HG02642 (cell line): ENCODE data around the gene STXBP2.
A peak's percentile ranks its signal among the peaks of the same experiment; 100 is the strongest.

Experiments used
- ATAC-seq: cut with Tn5 transposase; IDR thresholded peaks from one replicate; pipeline ENCODE4 v1.9.1; 2021; ENCODE audit warnings: mild to moderate bottlenecking; ENCODE audit not compliant: unreplicated experiment, poor library complexity

STXBP2 gene

DNA sequence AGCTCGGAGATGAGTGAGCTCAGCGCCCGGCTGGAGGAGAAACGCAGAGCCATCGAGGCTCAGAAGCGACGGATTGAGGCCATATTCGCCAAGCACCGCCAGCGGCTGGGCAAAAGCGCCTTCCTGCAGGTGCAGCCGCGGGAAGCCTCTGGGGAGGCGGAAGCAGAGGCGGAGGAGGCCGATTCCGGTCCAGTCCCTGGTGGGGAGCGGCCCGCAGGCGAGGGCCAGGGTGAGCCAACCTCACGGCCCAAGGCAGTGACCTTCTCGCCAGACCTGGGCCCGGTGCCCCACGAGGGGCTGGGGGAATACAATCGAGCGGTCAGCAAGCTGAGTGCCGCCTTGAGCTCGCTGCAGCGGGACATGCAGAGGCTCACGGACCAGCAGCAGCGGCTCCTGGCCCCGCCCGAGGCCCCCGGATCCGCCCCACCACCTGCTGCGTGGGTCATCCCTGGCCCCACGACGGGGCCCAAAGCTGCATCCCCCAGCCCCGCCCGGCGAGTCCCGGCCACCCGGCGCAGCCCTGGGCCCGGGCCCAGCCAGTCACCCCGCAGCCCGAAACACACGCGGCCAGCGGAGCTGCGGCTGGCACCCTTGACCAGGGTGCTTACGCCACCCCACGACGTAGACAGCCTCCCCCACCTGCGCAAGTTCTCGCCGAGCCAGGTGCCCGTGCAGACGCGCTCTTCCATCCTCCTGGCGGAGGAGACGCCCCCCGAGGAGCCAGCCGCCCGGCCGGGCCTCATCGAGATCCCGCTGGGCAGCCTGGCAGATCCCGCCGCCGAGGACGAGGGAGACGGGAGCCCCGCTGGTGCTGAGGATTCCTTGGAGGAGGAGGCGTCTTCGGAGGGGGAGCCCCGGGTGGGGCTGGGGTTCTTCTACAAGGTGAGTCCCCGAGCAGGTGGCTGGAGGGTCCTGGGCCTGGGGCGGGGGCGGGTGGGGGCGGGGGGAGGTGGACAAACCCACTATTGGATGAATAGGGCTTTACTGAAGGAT, 24.3 kb upstream of the STXBP2 start:
- ATAC-seq = no peak

DNA sequence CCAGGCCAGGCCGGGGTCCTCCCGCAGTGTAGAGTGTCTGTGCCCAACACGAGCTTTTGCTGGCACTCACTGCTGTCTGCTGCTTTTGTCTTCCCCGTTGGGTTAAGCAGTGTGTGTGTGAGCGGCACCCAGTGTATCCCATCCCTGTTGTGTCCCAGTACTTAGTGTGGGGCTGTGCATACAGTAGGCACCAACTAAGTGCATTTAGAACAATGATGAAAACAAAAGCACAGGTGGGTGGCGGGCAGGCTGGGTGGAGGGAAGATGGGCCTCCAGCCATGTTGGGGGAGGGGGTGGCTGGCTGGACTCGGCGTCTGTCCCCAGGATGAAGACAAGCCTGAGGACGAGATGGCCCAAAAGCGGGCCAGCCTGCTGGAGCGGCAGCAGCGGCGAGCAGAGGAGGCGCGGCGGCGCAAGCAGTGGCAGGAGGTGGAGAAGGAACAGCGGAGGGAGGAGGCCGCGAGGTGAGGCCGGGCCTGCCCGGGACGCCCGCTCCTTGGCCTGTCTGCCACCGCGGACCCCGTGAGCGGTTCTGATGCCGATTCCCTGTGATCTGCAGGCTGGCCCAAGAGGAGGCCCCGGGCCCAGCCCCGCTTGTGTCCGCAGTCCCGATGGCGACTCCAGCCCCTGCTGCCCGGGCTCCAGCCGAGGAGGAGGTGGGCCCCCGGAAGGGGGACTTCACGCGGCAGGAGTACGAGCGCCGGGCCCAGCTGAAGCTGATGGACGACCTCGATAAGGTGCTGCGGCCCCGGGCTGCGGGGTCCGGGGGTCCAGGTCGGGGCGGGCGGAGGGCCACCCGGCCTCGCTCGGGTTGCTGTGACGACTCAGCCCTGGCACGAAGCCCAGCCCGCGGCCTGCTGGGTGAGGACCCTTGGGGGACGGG, 21.8 kb upstream of the STXBP2 start:
- ATAC-seq = no peak

DNA sequence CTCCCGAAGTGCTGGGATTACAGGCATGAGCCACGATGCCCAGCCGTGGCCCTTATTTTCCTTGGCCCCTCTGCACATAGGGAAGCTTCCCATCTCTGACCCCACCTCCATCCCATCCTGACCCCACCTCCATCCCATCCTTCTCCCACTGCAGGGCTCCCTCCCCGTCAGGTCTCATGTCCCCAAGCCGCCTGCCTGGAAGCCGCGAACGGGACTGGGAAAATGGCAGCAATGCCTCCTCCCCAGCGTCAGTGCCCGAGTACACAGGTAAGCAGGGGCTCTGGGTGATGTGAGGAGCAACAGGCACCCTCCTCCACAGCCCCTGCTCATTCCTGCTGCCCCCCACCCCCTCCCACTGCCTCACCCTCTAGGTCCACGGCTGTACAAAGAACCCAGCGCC, 19.7 kb upstream of the STXBP2 start:
- ATAC-seq = no peak

DNA sequence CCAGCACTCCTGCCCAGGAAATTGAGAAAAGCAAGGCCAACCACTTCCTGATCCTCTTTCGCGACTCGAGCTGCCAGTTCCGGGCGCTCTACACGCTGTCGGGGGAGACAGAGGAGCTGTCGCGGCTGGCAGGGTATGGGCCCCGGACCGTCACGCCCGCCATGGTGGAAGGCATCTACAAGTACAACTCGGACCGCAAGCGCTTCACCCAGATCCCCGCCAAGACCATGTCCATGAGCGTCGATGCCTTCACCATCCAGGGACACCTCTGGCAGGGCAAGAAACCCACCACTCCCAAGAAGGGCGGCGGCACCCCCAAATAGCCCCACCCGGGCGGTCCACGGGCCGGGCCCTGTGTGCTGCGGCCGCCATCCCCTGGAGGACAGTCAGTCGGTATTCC, 19.2 kb upstream of the STXBP2 start:
- ATAC-seq = no peak

DNA sequence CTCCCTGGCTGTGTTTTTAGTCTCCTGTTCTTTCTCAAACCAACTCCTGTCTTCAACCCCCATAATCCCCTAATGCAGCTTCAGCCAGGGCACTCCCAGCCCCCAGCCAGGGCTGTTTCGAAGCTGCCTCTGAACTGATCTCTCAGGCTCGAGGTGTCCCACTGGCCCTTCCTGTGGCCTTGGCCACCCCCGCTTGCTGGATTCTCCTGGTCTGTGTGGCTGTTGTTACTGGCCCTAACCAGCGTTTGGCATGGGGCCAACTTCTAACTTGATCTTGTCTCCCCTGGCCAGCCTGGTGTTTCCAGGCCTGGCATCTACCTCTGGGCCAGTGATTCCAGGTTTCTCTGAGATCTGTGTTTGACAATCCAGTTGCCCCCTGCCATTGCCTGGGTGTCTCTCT, 18.6 kb upstream of the STXBP2 start:
- no peak for ATAC-seq

DNA sequence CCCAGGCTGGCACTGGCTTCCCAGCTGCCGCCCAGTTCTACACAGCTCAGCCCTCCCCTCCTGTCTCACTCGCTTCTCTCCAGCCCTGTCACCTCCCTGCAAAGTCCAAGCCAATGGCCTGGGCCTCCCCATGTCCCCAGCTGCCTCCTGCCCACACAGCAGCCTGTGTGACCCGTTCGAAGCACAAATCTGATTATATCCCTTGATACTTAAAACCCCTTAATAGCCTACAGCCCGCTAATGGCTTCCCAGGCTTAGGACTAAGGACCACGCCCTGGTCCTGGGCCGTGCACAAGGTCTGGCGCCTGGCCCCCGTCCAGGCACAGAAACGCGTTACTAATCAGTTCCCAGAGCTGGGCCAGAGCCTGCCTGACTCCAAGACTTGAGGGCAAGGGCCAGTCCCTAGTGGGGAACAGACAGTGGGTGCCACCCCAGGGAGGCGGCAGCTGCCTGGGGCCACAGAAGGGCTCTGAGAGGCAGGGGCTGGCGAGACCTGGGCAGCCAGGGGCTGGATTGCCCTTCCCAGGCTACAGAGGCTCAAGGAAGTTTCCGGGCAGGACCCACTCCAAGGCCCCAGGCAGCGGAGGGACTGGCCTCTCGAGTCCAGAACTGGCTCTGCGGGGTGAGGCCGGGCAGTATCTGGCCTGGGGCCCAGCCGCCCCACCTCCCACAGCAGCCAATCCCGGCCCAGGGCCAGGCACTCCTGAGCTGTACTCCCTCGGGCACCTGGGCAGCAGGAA, 18.0 kb upstream of the STXBP2 start:
- ATAC-seq = no peak

DNA sequence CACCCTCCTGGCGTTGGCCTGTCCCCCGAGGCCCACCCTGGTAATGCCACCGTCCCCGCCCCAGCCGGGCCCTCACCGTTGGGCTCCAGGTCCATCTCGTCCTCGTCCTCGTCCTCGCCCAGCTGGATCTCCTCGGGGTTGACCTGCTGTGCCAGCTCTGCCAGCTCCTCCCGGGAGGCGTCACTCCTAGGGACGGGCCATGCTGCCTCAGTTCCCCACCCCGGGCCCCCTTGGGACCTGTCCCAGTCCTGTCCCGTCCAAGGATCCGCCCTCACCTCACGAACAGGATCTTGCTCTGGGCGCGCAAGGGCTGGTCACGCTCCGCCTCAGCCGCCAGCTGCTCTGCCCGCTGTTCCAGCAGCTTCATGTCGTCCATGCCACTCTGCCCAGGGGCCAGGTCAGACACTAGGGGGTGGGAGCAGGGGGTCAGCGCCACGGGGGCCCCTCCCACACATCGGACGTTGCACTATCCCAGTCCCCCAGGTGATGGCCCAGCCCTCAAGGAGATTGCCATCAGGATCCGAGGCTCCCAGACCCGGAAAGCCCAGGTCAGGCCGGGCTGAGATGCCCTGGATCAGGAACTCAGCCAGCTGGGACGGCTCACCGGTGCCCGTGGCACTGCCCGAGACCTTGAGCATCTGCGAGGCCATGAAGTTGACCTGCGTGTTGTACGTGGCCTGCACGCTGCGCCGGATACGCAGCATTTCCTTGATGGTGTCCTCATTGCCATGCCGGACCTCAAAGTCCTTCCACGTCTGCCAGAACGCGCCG, 17.1 kb upstream of the STXBP2 start:
- no peak for ATAC-seq

DNA sequence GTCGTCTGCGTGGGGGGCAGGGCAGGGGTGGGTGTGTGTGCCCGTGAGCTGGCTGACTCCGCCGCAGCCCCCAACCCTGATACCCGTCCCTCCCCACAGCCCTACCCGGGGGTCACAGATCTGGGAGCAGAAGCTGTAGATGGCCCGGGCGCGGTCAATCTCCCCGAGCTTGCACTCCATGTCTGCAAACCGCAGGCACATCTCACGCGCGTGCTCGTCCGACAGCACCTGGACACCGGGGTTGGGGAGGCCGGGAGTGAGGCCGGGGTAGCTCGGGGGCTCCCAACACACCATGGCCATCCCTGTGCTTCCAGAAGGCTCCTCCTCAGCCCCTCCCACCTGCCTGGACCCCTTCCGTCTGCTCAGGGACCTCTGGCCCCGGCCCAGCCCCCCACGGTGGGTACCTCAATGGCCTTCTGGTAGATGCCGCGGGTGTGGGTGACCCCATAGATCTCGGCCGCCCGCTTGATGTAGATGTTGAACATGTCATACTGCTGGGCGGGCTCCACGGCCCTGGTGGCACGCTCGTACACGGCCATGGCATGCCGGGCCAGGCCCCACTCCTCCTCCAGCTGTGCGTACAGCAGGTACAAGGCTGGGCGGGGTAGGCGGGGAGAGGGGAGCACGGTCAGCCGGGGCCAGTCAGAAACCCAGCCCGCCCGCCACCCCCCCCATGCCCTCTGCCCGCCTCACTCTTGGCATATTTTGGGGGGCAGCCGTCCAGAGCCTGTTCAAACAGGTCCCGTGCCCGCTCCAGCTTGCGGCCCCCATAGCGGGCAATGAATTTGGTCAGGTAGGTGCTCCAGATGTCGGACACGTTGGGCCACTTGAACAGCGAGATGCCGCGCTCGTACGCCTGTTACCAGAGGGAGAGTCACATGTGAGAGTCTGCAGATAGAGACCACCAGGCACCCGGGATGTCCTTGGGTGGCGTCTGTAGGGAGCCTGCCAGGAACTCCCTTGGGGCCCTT, 16.2 kb upstream of the STXBP2 start:
- no peak for ATAC-seq

DNA sequence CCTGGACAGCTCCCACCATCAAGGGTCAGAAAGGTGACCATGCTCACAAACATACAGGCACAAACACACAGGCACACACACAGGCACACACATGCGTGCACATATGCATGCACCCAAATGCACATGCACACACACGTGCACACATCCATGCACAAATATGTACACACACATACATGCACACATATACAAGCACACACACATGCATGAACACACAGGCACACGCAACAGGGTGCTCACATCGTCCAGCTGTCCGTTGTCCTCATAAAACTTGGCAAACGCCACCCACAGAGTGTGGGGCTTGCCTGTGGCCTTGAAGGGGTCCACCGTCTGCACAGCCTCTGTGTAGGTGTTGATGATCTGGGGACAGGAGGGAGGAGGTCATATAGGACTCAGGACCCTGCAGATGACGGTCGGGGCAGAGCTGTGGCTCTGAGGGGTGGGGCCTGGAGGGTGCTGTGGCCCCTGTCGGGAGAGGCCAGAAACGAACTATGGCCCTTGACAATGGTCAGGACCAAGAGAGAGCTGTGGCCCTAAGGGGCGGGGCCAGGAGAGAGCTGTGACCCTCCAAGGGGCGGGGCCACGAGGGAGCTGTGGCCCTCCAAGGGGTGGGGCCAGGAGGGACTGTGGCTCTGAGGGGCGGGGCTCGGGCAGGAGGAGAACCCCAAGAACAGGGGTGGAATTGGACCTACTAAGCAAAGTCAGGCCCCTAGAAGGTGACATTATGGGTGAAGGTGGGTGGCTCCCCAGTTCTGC, 13.8 kb upstream of the STXBP2 start:
- no peak for ATAC-seq

DNA sequence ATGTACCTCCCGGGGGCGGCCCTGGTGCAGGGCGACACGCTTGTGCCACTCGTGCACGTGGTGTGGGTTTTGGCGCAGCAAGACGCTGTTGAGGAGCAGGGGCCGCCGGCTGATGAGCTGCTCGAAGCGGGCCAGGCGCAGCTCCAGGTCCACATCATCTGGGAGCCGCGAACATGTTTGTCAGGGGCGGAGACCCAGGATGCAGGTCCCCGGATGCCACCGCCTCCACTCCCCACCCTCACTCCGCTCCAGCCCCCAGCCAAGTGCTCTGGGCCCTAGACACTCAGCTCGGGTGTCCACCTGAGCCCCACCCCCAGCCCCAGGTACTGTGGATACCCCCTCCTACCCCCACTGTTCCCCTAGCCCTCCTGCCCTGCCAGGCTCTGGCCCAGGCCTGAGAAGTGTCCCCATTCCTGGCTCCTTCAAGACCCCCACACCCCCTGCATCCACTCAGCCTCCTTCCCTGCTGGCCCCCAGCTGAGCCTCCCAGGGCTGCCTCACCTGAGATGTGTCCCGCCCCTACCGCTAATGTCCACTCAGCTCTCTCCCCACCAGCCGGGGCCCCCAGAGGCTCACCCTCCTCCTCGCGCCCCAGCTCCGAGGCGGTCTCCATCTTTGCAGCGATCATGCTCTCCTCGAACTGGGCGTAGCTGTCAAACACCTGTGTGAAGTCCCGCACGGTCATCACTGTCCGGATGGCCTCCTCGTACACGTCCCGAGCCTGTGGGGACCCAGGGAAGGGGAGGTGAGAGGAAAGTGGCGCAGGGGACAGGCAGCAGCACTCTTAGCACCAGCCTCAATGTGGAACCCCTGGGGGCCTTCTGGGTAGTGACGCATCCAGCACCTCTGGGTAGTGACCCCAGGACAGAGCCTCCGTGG, 12.9 kb upstream of the STXBP2 start:
- ATAC-seq = no peak

DNA sequence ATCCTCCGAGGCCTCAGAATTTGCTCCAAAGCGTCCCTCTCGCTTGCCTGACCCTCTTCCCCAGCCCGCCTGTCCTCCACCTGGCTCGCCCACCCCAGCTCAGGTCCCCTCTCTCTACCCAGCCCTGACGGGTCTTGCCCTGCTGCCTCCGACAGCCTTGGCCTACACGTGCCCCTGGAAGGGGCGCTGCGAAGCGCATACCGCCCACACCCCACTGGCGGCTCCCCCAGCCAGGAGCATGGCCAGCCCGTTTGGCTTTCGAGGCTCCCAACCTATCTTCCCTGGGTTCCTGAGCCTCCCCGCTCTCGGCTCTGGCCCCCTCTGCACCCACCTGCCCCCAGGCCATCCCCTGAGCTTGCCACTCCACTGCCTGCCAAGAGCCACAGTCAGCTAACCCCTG, 12.1 kb upstream of the STXBP2 start:
- no peak for ATAC-seq

DNA sequence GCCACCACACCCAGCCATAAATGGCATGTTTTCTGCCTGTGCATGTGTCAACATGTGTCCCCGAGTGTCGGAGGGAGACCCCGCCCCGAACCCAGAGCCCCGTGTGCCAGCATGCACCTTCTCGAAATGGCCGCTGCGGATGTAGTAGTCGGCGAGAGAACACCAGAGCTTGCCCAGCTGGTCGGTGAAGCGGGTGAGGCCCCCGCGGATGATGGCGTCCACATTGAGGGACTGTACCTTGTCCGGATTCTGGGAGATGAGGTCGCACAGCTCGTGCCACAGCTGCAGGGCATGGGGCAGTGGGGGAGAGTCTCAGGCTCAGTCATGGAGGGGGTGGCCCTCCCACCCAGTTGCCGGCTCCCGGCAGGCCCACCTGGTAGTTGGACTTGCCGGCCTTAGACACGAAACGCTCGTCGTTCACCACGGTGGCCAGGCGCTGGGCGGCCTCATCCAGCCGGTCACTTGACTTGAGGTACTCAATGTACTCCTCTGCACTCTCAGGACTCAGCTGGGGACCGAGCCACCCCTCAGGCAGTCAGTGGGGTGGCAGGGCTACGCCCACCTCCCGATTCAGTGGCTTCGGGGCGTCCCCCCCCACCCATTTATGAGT, 11.0 kb upstream of the STXBP2 start:
- ATAC-seq = no peak

DNA sequence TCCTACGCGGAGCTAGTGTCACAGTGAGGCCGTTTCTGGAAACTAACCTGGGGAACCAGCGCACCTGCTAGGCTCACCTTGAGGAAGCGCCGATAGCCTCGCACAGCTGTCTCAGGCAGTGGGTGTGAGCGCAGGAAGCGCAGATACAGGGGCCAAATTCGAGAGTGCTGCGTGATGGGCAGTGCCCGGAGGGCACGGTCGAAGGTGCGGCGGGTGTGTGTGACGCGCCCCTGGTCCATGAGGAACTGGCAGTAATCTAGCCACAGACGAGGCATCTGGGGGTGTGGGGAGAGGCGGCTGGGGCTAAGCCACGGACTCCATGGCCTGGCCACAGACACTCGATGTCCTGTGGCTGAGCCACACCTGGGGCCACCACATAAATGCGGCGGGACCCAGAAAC, 9.7 kb upstream of the STXBP2 start:
- ATAC-seq = no peak

DNA sequence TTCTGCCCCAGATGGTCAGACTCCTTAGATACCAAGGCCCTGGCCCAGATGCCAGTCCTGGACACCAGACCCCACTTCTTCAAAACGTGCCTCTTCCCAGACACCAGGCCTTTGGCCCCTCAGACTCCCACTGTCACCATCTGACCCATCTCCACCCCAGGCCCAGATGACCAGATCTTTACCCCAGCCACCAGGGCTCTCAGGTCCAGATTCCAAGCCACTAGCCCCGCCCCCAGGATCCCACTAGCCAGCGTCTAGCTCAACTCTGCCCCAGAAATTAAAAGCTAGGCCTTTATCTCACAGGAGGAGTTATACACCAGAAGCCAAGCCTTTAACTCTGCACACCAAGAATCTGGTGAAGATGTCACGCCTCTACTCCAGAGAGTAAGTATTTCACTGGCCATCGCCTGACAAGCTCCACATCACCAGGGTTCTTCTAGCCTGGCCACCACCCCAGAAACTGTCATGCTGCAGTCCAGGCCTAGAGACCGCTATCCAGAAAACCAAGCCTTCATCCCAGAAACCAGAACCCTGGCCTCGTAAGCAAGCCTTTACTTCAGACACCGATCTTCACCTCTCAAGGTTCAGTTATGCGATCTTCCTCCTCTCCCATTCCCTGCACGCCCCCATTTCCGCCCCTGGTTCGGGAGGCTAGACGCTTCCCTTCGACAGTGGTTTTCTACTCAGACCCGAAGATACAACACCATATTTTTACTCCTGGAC, 8.2 kb upstream of the STXBP2 start:
- ATAC-seq = no peak

DNA sequence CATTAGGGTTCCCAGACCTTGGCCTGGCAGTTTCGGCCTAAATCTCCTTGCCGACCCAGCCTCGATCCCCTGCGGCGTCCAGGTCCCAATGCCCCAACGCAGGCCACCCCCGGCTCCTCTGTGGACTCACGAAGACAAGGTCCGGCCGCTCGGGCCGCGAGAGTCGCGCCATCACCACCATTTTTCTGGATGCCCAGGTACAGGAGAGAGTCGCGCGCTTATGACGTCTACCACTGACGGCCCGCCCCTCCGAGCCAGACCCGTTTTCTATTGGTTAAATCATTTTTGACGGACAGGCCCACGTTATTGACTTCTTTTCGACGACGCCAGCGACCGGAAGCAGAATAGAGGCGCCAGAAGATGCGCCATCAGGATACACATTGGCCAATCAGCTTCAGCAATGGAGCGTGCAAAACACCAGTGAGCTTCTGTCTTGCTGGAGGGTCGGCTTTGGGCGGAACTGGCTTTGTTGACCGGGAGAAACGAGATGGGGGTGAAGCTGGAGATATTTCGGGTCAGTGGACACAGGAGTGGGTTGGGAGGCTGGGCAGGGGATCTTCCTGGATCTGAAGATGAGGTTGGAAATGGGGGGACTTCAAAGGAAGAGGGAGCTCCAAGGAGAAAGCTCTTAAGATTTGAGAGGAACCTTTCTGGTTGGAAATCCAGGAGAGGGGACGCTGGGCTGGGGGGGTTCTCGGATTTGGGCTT, 7.4 kb upstream of the STXBP2 start, which contains the start of the genes PET100 and XAB2:
Gene PET100 (plus strand): TSS at position 447 of the 708 bp plus-strand sequence. CDS start 41 bp downstream, at position 488.
Gene XAB2 (minus strand): TSS at position 199 of the 708 bp plus-strand sequence. CDS start 18 bp downstream, at position 181.
- peak; percentile 86 for ATAC-seq
